SK-N-SH (cell line): ENCODE measurements around the gene GPR3.
"Not testable (repeated sequence)": the region's sequence is repeated elsewhere in the genome, so short reads cannot be mapped to it uniquely, and the experiment has no call there.

Source experiments
- CTCF ChIP-seq: fragments of 200-600 bp; sonication (generic); IDR thresholded peaks from 2 replicates; pipeline ENCODE4 v1.6.1; 2017; ENCODE audit warnings: antibody characterized with exemption, mild to moderate bottlenecking, moderate library complexity
- ELF1 ChIP-seq: IDR thresholded peaks from 2 replicates; pipeline ENCODE4 v1.4.0; 2012
- EP300 ChIP-seq, 2 experiments: IDR thresholded peaks; 2 replicates each; pipeline versions ENCODE4 v1.4.0 to v1.6.1; 2012; ENCODE audit warnings: borderline replicate concordance in 1 of 2, low read depth in 1 of 2, low read length in 1 of 2
- GATA2 ChIP-seq: sonication (generic); formaldehyde crosslinking; IDR thresholded peaks from 2 replicates; pipeline ENCODE4 v1.5.0; 2020; ENCODE audit warnings: mild to moderate bottlenecking, missing genetic modification reagents
- NFIC ChIP-seq: IDR thresholded peaks from 2 replicates; pipeline ENCODE4 v1.4.0; 2012; ENCODE audit warnings: borderline replicate concordance
- POLR2AphosphoS5 ChIP-seq: IDR thresholded peaks from 2 replicates; pipeline ENCODE4 v1.6.1; 2012; ENCODE audit warnings: low read depth, low read length
- TF ChIP-seq, protein P1 (sequence below): IDR thresholded peaks from 2 replicates; pipeline ENCODE4 v1.6.1; 2012; ENCODE audit warnings: mild to moderate bottlenecking, low read depth, low read length, moderate library complexity
- TF ChIP-seq, protein P2 (sequence below): IDR thresholded peaks from 2 replicates; pipeline ENCODE4; 2012

- not testable (repeated sequence) for TF ChIP-seq CTCF; NFIC; POLR2AphosphoS5; GATA2; EP300 (IDR thresholded peaks at IDR 0.05; ENCODE audit: borderline replicate concordance in 1 of 2, low read depth in 1 of 2, low read length in 1 of 2); ELF1
- TF ChIP-seq, protein P1, sequence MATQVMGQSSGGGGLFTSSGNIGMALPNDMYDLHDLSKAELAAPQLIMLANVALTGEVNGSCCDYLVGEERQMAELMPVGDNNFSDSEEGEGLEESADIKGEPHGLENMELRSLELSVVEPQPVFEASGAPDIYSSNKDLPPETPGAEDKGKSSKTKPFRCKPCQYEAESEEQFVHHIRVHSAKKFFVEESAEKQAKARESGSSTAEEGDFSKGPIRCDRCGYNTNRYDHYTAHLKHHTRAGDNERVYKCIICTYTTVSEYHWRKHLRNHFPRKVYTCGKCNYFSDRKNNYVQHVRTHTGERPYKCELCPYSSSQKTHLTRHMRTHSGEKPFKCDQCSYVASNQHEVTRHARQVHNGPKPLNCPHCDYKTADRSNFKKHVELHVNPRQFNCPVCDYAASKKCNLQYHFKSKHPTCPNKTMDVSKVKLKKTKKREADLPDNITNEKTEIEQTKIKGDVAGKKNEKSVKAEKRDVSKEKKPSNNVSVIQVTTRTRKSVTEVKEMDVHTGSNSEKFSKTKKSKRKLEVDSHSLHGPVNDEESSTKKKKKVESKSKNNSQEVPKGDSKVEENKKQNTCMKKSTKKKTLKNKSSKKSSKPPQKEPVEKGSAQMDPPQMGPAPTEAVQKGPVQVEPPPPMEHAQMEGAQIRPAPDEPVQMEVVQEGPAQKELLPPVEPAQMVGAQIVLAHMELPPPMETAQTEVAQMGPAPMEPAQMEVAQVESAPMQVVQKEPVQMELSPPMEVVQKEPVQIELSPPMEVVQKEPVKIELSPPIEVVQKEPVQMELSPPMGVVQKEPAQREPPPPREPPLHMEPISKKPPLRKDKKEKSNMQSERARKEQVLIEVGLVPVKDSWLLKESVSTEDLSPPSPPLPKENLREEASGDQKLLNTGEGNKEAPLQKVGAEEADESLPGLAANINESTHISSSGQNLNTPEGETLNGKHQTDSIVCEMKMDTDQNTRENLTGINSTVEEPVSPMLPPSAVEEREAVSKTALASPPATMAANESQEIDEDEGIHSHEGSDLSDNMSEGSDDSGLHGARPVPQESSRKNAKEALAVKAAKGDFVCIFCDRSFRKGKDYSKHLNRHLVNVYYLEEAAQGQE = not testable (repeated sequence)
- TF ChIP-seq, protein P2, sequence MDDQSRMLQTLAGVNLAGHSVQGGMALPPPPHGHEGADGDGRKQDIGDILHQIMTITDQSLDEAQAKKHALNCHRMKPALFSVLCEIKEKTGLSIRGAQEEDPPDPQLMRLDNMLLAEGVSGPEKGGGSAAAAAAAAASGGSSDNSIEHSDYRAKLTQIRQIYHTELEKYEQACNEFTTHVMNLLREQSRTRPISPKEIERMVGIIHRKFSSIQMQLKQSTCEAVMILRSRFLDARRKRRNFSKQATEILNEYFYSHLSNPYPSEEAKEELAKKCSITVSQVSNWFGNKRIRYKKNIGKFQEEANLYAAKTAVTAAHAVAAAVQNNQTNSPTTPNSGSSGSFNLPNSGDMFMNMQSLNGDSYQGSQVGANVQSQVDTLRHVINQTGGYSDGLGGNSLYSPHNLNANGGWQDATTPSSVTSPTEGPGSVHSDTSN = not testable (repeated sequence)
These were observed 40.3 kb downstream of the GPR3 start for GRCh38 chr1:27432725-27433124.
